ENCODE results near the gene CXCL6. TPM values are rescaled to one million over a fixed set of nuclear protein-coding genes. Genes with fewer than 3 reads are reported as not detected.

CXCL6 gene
- total RNA-seq, 1 experiment from 2014 or later, result 23.4 TPM

DNA sequence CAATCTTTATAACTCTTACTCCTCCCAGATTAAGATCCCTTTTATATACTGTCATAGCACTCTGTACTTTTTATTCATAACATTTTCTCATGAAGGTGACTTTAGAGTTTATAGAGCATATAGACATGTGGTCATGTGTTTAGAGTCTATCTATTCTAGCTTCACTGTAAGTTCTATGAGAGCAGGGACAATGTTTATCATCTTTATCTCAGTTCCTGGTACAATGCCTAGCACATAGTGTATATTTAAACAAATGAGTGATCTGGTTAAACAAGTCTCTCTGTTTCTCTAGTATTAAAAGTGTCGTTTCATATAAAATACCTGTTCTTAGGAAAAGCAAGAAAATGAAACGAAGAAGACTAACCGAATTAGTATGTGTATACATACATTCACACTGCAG is 3.2 kb downstream of the CXCL6 start:
- Histone ChIP-seq H3K79me2 (ENCODE audit: low read length) (peaks cover 22% of the 10 kb centered on the region), H3K9ac (ENCODE audit: low read length) (no peak overlapping the region), H3K9me2 (replicated peaks; ENCODE audit: low read length) (no peaks in the 10 kb centered on the region), H3K9me3 (ENCODE audit: low read length) (no peaks in the 10 kb centered on the region), H4K20me1 (ENCODE audit: low read length) (no peaks in the 10 kb centered on the region), H2AFZ (ENCODE audit: low read length) (no peak overlapping the region), H3K4me1 (ENCODE audit: insufficient read depth, low read length) (peaks cover 75% of the 10 kb centered on the region), H3F3A (ENCODE audit: low read length, unreplicated experiment) (peaks cover 3% of the 10 kb centered on the region), H3K4me3 (ENCODE audit: low read length) (no peak overlapping the region), H3K27me3 (ENCODE audit: low read length) (no peaks in the 10 kb centered on the region), H3K4me2 (ENCODE audit: low read length) (peak overlapping the region; percentile 90), H3K27ac (ENCODE audit: low read length) (peak overlapping the region; percentile 62), H3K36me3 (ENCODE audit: low read depth, low read length) (no peaks in the 10 kb centered on the region)
- ChIA-PET POLR2A (ENCODE audit: unreplicated experiment) (interaction anchor here (0.5 kb wide), 1 partner anchor 28 kb away, joined by 3 read pairs; no protein-coding TSS in a partner anchor), CTCF (no interaction called here)
- peak; percentile 57 for DNase-seq
- TF ChIP-seq EZH2 (IDR thresholded peaks at IDR 0.05; ENCODE audit: low read length, unreplicated experiment), result no peak
- TF ChIP-seq EZH2phosphoT487 (IDR thresholded peaks at IDR 0.05; ENCODE audit: borderline replicate concordance, low read length), result no peak
- TF ChIP-seq, protein P1, sequence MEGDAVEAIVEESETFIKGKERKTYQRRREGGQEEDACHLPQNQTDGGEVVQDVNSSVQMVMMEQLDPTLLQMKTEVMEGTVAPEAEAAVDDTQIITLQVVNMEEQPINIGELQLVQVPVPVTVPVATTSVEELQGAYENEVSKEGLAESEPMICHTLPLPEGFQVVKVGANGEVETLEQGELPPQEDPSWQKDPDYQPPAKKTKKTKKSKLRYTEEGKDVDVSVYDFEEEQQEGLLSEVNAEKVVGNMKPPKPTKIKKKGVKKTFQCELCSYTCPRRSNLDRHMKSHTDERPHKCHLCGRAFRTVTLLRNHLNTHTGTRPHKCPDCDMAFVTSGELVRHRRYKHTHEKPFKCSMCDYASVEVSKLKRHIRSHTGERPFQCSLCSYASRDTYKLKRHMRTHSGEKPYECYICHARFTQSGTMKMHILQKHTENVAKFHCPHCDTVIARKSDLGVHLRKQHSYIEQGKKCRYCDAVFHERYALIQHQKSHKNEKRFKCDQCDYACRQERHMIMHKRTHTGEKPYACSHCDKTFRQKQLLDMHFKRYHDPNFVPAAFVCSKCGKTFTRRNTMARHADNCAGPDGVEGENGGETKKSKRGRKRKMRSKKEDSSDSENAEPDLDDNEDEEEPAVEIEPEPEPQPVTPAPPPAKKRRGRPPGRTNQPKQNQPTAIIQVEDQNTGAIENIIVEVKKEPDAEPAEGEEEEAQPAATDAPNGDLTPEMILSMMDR (conservative IDR thresholded peaks at IDR 0.05; ENCODE audit: low read depth, low read length), result no peak
- intact Hi-C loops (cut with micrococcal nuclease), result loop anchor here (5.0 kb wide), 2 partner anchors 112 to 232 kb away; no protein-coding TSS in a partner anchor
- no TSS peak for BruUV-seq (replicated peaks)
- no peak for ATAC-seq

DNA sequence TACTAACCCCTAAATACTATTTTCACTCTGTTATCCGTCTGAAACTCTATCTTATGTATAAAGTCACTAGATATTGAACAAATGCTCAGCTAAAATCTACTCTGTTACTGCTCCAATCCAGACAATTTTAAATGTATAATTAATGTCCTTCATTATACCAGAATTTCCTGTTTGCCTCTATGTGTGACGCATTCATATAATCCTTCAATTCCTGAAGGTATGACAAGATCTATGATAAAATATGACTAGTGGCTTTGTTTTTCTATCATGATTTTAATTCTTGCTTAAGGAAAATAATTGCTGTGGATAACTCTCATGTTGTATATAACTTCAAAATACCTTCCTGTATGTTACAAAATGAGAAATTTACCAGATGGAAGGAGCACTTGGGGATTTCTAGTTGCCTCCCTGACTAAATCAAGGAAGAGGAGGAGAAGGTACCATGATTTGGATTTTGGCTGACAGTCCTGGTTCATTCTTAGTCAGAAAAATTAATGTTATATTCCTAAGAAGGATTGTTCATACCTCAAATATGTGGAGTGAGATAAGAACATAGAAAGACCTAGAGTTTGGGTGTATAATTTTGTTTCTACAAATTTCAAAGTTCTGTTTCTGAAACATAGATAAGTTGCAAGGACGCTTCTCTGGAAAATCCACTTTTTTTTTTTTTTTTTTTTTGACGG is 4.9 kb downstream of the CXCL6 start:
- CTCF ChIA-PET, result interaction anchor here (0.6 kb wide), 1 partner anchor 116 kb away, joined by 3 read pairs; no protein-coding TSS in a partner anchor
- intact Hi-C loops (cut with micrococcal nuclease), result loop anchor here (5.0 kb wide), 2 partner anchors 114 to 234 kb away; no protein-coding TSS in a partner anchor
- H3K27me3 ChIP-seq (ENCODE audit: low read length), result no peaks in the 10 kb centered on the region
- H3K4me1 ChIP-seq (ENCODE audit: insufficient read depth, low read length), result peaks cover 79% of the 10 kb centered on the region
- POLR2A ChIA-PET (ENCODE audit: unreplicated experiment), result interaction anchor here (0.7 kb wide), 1 partner anchor 165 kb away, joined by 4 read pairs; no protein-coding TSS in a partner anchor
- no peaks in the 10 kb centered on the region for H3K9me2 ChIP-seq (replicated peaks; ENCODE audit: low read length)
- TF ChIP-seq EZH2phosphoT487 (IDR thresholded peaks at IDR 0.05; ENCODE audit: borderline replicate concordance, low read length), result no peak
- no peaks in the 10 kb centered on the region for H4K20me1 ChIP-seq (ENCODE audit: low read length)
- H3K27ac ChIP-seq (ENCODE audit: low read length), result peak overlapping the region; percentile 72
- peaks cover 6% of the 10 kb centered on the region for H3F3A ChIP-seq (ENCODE audit: low read length, unreplicated experiment)
- H3K4me2 ChIP-seq (ENCODE audit: low read length), result peak overlapping the region; percentile 27
- peaks cover 22% of the 10 kb centered on the region for H3K79me2 ChIP-seq (ENCODE audit: low read length)
- no peaks in the 10 kb centered on the region for H3K36me3 ChIP-seq (ENCODE audit: low read depth, low read length)
- no TSS peak for BruUV-seq (replicated peaks)
- H2AFZ ChIP-seq (ENCODE audit: low read length), result no peak overlapping the region
- DNase-seq (peak; percentile 80), ATAC-seq (no peak)
- H3K9ac ChIP-seq (ENCODE audit: low read length), result peak overlapping the region; percentile 16; the same call in 1 of the 2 replicates
- H3K4me3 ChIP-seq (ENCODE audit: low read length), result no peak overlapping the region
- no peaks in the 10 kb centered on the region for H3K9me3 ChIP-seq (ENCODE audit: low read length)

DNA sequence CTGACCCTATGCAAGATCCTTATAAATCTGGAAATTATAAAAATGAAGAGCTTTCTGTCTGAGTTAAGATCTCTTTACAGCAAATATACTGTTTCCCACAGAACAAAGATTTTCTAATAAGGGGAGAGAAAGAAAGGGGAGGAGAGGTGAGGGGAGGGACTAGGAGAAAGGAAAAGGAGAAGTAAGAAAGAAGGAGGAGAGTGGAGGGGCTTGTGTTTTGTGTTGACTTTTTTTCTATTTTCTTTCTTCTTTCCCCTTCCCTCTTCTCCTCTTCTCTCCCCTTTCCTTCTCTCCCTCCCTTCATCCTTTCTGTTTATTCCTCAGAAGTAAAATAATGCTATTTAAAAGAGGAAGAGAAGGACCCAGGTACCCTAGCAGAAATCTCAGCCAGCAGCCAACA is 6.2 kb downstream of the CXCL6 start:
- Histone ChIP-seq H4K20me1 (ENCODE audit: low read length) (no peaks in the 10 kb centered on the region), H3K27ac (ENCODE audit: low read length) (peak overlapping the region; percentile 85), H3K9ac (ENCODE audit: low read length) (0 out of 2 replicates have a peak overlapping the region, but pooled peaks have one; percentile 2), H3K4me1 (ENCODE audit: insufficient read depth, low read length) (peaks cover 70% of the 10 kb centered on the region), H3K9me3 (ENCODE audit: low read length) (no peaks in the 10 kb centered on the region), H3K27me3 (ENCODE audit: low read length) (no peaks in the 10 kb centered on the region), H3F3A (ENCODE audit: low read length, unreplicated experiment) (peaks cover 6% of the 10 kb centered on the region), H3K9me2 (replicated peaks; ENCODE audit: low read length) (no peaks in the 10 kb centered on the region), H3K79me2 (ENCODE audit: low read length) (peaks cover 11% of the 10 kb centered on the region), H3K36me3 (ENCODE audit: low read depth, low read length) (no peaks in the 10 kb centered on the region), H3K4me3 (ENCODE audit: low read length) (no peak overlapping the region), H2AFZ (ENCODE audit: low read length) (no peak overlapping the region), H3K4me2 (ENCODE audit: low read length) (peak overlapping the region; percentile 62)
- ATAC-seq (no peak), DNase-seq (no peak)
- ChIA-PET POLR2A (ENCODE audit: unreplicated experiment) (no interaction called here), CTCF (no interaction called here)
- intact Hi-C loops (cut with micrococcal nuclease), result loop anchor here (5.0 kb wide), 2 partner anchors 115 to 235 kb away; no protein-coding TSS in a partner anchor
- TF ChIP-seq, protein P1 (conservative IDR thresholded peaks at IDR 0.05; ENCODE audit: low read depth, low read length), result no peak
- TF ChIP-seq EZH2phosphoT487 (IDR thresholded peaks at IDR 0.05; ENCODE audit: borderline replicate concordance, low read length) (no peak), EZH2 (IDR thresholded peaks at IDR 0.05; ENCODE audit: low read length, unreplicated experiment) (no peak)
- no TSS peak for BruUV-seq (replicated peaks)

All from PC-3 (cell line).